A673 (cell line): ENCODE data around the gene NCKAP1. TPM values are rescaled to one million over a fixed set of nuclear protein-coding genes. Genes with fewer than 3 reads are reported as not detected.

Experiments
- Bru-seq: library from RNA; stranded (reverse); fragments of 400-500 nt; gene quantifications from one replicate; lab custom pipeline; 2021; lab: Mats Ljungman, UMichigan
- BruChase-seq, 2 experiments: library from RNA; stranded (reverse); fragments of 400-500 nt; gene quantifications; one replicate each; lab custom pipeline; 2021; lab: Mats Ljungman, UMichigan
- BruUV-seq: library from RNA; stranded (reverse); fragments of 400-500 nt; replicated peaks from 2 replicates; lab custom pipeline; 2021; lab: Mats Ljungman, UMichigan
- CTCF ChIA-PET: fragments of 300-600 bp; sonication (Branson Sonifier 250); formaldehyde crosslinking; loops from one replicate; lab custom pipeline; 2022; ENCODE audit warnings: antibody characterized with exemption; lab: Charles Lee
- POLR2A ChIA-PET: fragments of 300-600 bp; sonication (Branson Sonifier 250); formaldehyde crosslinking; loops from one replicate; lab custom pipeline; 2022; ENCODE audit warnings: antibody characterized with exemption; ENCODE audit not compliant: low non-redundant PET; lab: Charles Lee
- DNase-seq: peaks from one replicate; pipeline ENCODE4 v3.0.0-alpha.2; 2015; ENCODE audit warnings: low spot score
- H3K27ac ChIP-seq: fragments of 200-600 bp; sonication (generic); 2 replicates; pipeline ENCODE4 v1.5.1; 2016; ENCODE audit warnings: mixed run types, low read depth, mild to moderate bottlenecking, mixed read lengths, antibody characterized with exemption, low read length; ENCODE audit not compliant: poor library complexity, severe bottlenecking
- H3K27me3 ChIP-seq: fragments of 200-600 bp; sonication (generic); replicated peaks from 2 replicates; pipeline ENCODE4 v1.6.1; 2017; ENCODE audit warnings: mixed run types, low read depth, mild to moderate bottlenecking, mixed read lengths, antibody characterized with exemption, low read length; ENCODE audit not compliant: insufficient read depth, poor library complexity
- H3K36me3 ChIP-seq: fragments of 200-600 bp; sonication (generic); 2 replicates; pipeline ENCODE4 v1.6.1; 2016; ENCODE audit warnings: mixed run types, mild to moderate bottlenecking, mixed read lengths, antibody characterized with exemption, low read length; ENCODE audit not compliant: insufficient read depth, poor library complexity, severe bottlenecking
- H3K4me1 ChIP-seq: fragments of 200-600 bp; sonication (generic); 2 replicates; pipeline ENCODE4 v1.6.1; 2017; ENCODE audit warnings: mixed run types, mild to moderate bottlenecking, mixed read lengths, antibody characterized with exemption, low read length; ENCODE audit not compliant: insufficient read depth, poor library complexity, severe bottlenecking
- H3K4me3 ChIP-seq: fragments of 200-600 bp; sonication (generic); 2 replicates; pipeline ENCODE4 v1.5.1; 2016; ENCODE audit warnings: low read depth, mixed run types, mild to moderate bottlenecking, mixed read lengths, low read length; ENCODE audit not compliant: poor library complexity, severe bottlenecking
- H3K9me3 ChIP-seq: fragments of 200-600 bp; sonication (generic); 2 replicates; pipeline ENCODE4 v1.6.1; 2016; ENCODE audit warnings: mixed run types, low read depth, mild to moderate bottlenecking, mixed read lengths, antibody characterized with exemption, low read length; ENCODE audit not compliant: poor library complexity, severe bottlenecking
- EZH2 ChIP-seq: fragments of 200-600 bp; sonication (generic); IDR thresholded peaks from 2 replicates; pipeline ENCODE4 v1.6.1; 2017; ENCODE audit warnings: borderline replicate concordance, low read depth, mild to moderate bottlenecking, mixed read lengths, antibody characterized with exemption, low read length; ENCODE audit not compliant: poor library complexity, severe bottlenecking
- intact Hi-C: fragments of 100-400 bp; cut with micrococcal nuclease; formaldehyde crosslinking; loops from one replicate; pipeline ENCODE4 v1.10.0; 2022; ENCODE audit not compliant: unreplicated experiment
- long read RNA-seq: library from polyadenylated mRNA; stranded (forward); transcript quantifications from one replicate; pipeline ENCODE4 v2.0.0, GENCODE V29; 2022
- total RNA-seq: library from RNA; stranded (reverse); gene quantifications from 2 replicates; pipeline ENCODE4 v1.2.3, GENCODE V29; 2021
- TF ChIP-seq, protein P1 (sequence below): fragments of 300-800, 200-600 bp; sonication (generic); conservative IDR thresholded peaks from 2 replicates; pipeline ENCODE4 v1.5.1; 2017; ENCODE audit warnings: low read depth, mild to moderate bottlenecking, antibody characterized with exemption, low read length, moderate library complexity, mixed read lengths

The NCKAP1 gene
- 153 and 177 TPM in 2 replicates for total RNA-seq
- Bru-seq, nascent RNA, result percentile 98 among the genes with signal in this experiment
- BruChase-seq, experiment 1, labeled RNA remaining after a 2-hour chase, result percentile 95 among the genes with signal in this experiment
- BruChase-seq, experiment 2, labeled RNA remaining after a 6-hour chase, result percentile 95 among the genes with signal in this experiment
- long read RNA-seq, full-length matches to known transcripts, result 99 of 135 reads
- long read RNA-seq, partial matches to known transcripts, result 29 of 135 reads
- long read RNA-seq, other reads (novel, unspliced or antisense), result 7 of 135 reads

DNA sequence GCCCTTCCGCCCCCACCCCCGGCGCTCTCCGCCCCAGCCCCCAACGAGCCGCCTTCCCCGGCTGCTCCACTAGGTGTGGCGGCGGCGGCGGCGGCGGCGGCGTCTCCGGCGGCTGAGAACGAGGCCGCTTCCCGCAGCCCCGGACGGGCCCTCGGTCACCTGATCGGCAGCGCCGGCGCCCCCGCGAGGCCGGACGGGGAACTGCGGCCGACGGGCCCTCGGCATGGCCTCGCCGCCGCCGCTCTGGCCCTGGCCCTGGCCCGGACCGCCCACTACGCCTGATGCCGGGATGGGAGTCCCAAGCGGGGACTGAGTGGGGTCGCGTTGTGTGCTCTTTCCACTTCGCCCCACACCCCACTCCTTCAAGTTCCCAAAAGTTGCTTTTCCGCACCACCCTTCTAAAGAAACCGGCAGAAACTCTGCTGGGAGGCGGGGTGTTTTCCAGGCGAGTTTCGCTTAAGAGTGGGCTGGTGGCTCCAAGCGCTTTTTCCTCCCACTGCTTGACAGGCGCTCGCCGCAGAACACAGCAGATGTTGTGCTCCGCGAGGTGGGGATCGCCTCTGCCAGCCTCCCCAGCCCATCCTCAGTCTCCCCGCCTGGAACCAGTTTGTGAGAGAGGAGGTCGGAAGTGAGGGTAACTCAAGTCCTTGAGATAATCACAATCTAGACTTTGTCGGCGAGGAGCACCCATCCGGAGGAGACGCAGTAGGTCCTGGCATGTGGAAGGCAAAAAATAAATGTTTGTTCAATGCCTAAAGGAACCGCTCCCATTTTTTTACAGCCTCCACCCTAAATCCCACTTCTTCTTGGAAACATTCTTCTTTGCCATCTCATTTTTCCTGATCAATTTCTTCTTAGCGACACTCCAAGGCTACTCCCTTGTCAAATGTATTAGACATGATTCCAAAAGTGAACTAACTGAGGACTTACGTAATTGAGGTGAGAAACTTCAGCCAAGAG, at the start of gene NCKAP1:
TSS of gene NCKAP1 (minus strand) at position 117 of the 960 bp plus-strand sequence. CDS start 358 bp downstream, outside the sequence.
- TSS peak; percentile 62 for BruUV-seq
- H3K27ac ChIP-seq, result peak within 1 kb of the TSS; percentile 94
- H3K36me3 ChIP-seq, result no peaks in the 10 kb centered on the region
- peak; percentile 92 for DNase-seq
- intact Hi-C loops, result loop anchor here (5.0 kb wide), 1 partner anchor 84 kb away; the partner anchor contains the start of gene NUP35
- TF ChIP-seq, protein P1, sequence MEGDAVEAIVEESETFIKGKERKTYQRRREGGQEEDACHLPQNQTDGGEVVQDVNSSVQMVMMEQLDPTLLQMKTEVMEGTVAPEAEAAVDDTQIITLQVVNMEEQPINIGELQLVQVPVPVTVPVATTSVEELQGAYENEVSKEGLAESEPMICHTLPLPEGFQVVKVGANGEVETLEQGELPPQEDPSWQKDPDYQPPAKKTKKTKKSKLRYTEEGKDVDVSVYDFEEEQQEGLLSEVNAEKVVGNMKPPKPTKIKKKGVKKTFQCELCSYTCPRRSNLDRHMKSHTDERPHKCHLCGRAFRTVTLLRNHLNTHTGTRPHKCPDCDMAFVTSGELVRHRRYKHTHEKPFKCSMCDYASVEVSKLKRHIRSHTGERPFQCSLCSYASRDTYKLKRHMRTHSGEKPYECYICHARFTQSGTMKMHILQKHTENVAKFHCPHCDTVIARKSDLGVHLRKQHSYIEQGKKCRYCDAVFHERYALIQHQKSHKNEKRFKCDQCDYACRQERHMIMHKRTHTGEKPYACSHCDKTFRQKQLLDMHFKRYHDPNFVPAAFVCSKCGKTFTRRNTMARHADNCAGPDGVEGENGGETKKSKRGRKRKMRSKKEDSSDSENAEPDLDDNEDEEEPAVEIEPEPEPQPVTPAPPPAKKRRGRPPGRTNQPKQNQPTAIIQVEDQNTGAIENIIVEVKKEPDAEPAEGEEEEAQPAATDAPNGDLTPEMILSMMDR, result peak; percentile 63
- no peak for TF ChIP-seq EZH2
- peaks cover 21% of the 10 kb centered on the region for H3K4me1 ChIP-seq
- POLR2A ChIA-PET, result interaction anchor here (0.6 kb wide), 1 partner anchor 31 kb away, joined by 5 read pairs; no protein-coding TSS in a partner anchor
- peak within 1 kb of the TSS; percentile 74 for H3K4me3 ChIP-seq
- CTCF ChIA-PET, result no interaction called here
- no peaks in the 10 kb centered on the region for H3K9me3 ChIP-seq
- H3K27me3 ChIP-seq, result no peaks in the 10 kb centered on the region

DNA sequence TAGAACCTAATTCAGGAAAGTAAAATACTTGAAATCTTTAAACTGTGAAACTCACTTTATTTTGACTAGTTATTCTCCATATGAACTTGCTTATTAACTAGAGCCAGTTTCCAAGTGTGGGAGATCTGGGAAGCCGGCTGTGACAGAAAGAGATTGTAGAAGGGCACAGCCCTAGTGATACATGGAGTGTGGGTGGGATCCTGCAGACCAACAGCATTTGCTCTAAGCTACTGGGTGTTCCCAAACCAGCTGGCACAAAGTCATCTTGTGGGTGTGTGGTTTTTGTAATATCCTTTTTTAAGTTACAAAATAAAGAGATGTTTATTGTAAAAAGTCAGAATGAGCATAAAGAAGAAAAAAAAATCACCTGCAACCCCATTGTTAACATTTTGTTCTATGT, 43.7 kb upstream of the NCKAP1 start:
- Histone ChIP-seq H3K27me3 (no peaks in the 10 kb centered on the region), H3K4me3 (no peak overlapping the region), H3K36me3 (no peaks in the 10 kb centered on the region), H3K4me1 (peaks cover 10% of the 10 kb centered on the region), H3K27ac (no peak overlapping the region), H3K9me3 (no peaks in the 10 kb centered on the region)
- TF ChIP-seq EZH2, result no peak
- TF ChIP-seq, protein P1, result no peak
- peak; percentile 19 for DNase-seq
- CTCF ChIA-PET, result no interaction called here
- no TSS peak for BruUV-seq
- POLR2A ChIA-PET, result no interaction called here
- intact Hi-C loops, result no loop called here

DNA sequence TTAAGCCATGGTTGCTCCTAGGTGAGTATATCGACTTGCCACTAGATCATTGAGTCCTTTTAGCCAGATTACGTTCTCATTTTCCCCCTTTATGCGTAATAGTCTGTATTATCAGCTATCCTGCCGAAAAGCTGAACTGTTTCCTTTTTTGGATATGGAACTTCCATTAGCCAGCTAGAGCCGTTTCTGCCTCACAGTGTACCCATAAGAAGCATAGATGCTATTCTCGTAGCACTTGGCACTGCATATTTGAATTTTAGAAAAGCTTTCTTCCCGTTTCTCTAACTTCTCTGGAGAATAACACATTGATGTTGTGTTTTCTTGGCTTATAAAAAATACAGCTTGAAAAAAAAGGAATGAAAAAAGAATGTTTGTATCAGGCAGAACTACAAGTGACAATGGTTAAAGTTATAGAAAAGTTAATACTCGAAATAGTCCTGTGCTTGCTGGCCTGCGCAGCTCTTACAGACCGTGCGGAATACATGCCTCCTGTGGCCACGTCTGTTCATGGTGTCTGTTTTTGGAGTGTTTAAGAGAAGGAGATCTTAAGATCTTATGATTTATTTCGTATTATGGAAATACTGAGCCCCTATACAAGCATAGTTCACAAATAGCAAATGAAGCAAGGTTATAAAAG, 41.0 kb upstream of the NCKAP1 start:
- no peaks in the 10 kb centered on the region for H3K9me3 ChIP-seq
- H3K36me3 ChIP-seq, result no peaks in the 10 kb centered on the region
- TF ChIP-seq EZH2, result no peak
- TF ChIP-seq, protein P1, result no peak
- H3K4me3 ChIP-seq, result peak overlapping the region; percentile 67
- DNase-seq, result peak; percentile 20
- intact Hi-C loops, result no loop called here
- H3K27ac ChIP-seq, result peak overlapping the region; percentile 66
- ChIA-PET CTCF (no interaction called here), POLR2A (interaction anchor here (0.6 to 0.7 kb wide), 2 partner anchors 39 to 399 kb away, joined by 4 read pairs; no protein-coding TSS in a partner anchor)
- H3K4me1 ChIP-seq, result peaks cover 10% of the 10 kb centered on the region
- H3K27me3 ChIP-seq, result no peaks in the 10 kb centered on the region
- TSS peak; percentile 94 for BruUV-seq
